Stimulated activated CD8-positive, alpha-beta memory T cell treated with anti-CD3 and anti-CD28 coated beads, Interleukin-15, amount 100 ng/mL, for 48 hours (primary cell): ENCODE measurements around the gene GNB1.
"Not testable (repeated sequence)": the region's sequence is repeated elsewhere in the genome, so short reads cannot be mapped to it uniquely, and the experiment has no call there.

Source experiments
- DNase-seq, 2 donors: peaks; one replicate each; pipeline ENCODE4 v3.0.0-alpha.2; 2020; ENCODE audit warnings: low read depth in 2 of 2

Gene GNB1

DNA sequence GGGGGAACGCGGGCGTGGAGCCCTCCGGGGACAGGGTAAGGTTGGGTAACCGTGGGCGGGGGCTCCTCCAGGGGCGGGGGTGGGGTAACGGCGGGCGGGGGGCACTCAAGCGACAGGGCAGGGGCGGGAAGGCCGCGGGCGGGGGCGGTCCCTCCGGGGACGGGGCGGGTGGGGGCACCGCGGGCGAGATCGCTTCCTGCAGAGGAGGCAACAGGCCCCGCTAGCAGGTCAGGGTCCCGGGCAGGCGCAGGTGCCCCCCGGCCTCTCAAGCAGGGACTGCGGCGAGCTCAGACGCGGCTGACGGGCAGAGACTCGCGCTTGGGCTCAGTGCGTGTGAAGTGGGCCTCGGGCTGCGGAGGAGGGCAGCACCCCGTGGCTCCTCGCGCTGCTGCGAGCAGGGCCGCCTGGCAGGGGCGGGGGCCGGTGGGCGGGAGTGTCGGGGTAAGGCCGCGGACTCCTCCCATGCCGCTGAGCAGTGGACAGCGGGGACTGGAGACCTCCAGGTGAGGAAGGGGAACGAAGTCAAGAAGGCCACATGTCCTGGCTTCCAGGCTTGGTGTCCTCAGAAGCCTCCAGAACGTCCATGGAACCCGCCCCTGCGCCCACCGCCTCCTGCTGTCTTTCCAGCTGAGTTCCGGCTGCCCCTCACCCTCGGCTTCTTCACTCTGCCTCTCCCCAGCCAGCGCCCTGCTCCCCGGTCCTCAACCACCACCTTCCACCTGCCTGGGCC, 627 bp upstream of the GNB1 start:
- peak; percentile 58 to 60 for DNase-seq

GRCh38 chr1:1889847-1890505, 911 bp downstream of the GNB1 start:
- DNase-seq = peak; percentile 22 to 31

DNA sequence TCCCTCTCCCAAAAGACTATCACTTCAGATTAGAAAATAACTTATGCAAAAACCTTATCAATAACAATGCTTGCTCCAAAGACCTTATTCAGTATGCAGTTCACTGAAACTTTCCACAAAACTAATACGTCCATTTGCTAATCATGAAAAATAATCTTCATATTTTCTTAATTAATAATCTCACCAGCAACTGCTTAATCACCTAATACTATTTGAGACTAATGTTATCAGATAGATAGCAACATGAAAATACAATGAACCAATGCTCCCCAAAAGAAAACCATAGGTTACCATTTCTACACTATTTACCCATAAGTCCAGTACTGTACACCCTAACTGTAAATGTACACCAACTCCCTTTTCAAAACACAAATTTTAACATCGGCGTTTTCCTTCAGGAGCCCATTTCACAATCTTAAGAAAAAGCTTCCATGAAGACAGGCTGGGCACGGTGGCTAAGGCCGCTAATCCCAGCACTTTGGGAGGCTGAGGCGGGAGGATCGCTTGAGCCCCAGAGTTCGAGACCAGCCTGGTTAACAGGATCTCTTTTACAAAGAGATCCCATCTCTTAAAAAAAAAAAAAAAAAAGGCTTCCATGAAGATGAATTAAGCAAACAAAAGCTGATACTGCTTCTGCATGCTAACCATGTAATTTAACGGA, 1.7 kb downstream of the GNB1 start:
- DNase-seq = no peak

- DNase-seq = not testable (repeated sequence)
Observed at GRCh38 chr1:1883890-1884289, 7.0 kb downstream of the GNB1 start.

GRCh38 chr1:1883092-1883873, 7.6 kb downstream of the GNB1 start:
- no peak for DNase-seq

- no peak for DNase-seq
Observed at GRCh38 chr1:1881727-1882126, 9.2 kb downstream of the GNB1 start.

- DNase-seq = no peak
Observed at GRCh38 chr1:1880617-1881312, 10.1 kb downstream of the GNB1 start.

- no peak for DNase-seq
Observed at GRCh38 chr1:1879942-1880341, 10.9 kb downstream of the GNB1 start.

GRCh38 chr1:1877865-1878436, 12.9 kb downstream of the GNB1 start:
- DNase-seq = no peak

- no peak for DNase-seq
Observed at GRCh38 chr1:1876335-1876930, 14.5 kb downstream of the GNB1 start.

DNA sequence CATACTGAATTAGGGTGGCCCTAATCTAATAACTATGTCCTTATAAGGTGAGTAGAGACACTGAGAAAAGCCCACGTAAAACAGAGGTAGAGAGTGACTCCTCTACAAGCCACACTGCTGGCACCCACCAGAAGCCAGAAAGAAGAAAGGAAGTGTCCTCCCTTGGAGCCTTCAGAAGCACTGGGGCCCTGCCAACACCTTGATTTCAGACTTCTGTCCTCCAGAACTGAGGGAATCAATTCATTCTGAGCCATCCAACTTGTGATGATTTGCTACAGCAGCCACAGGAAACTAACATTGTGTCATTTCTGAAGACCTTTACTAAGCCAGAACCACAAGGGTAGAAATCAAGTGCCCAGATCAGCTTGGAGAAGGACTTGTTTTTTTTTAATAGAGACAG, 15.0 kb downstream of the GNB1 start:
- DNase-seq = peak in 1 of 2 donors; percentile 44

DNA sequence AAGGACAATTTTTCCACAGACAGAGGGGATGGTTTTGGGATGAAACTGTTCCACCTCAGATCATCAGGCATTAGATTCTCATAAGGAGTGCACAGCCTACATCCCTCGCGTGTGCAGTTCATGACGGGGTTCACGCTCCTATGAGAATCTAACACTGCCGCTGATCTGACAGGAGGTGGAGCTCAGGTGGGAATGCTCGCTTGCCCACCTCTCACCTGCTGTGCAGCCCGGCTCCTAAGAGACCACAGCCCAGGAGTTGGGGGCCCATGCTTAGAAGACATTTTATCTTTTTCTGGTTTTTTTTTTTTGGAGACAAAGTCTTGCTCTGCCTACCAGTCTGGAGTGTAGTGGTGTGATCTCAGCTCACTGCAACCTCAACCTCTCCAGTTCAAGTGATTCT, 16.0 kb downstream of the GNB1 start:
- no peak for DNase-seq

DNA sequence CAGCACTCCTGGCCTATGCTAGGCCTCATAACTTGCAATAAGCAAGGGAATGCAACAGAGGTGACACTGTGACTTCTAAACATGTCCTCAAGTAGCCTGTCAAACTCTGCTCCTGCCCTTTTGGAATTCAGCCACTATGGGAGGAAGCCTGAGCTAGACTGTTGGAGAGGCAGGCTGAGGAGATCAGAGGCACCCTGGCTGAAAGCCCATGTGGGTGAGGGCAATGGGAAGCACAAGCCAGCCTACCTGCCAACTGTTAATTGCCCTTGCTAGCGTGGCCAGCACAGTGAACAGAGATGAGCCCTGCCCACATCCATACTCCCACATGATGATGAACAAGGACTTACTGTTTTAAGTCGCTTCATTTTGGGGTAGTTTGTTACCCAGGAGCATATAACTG, 17.7 kb downstream of the GNB1 start:
- no peak for DNase-seq

DNA sequence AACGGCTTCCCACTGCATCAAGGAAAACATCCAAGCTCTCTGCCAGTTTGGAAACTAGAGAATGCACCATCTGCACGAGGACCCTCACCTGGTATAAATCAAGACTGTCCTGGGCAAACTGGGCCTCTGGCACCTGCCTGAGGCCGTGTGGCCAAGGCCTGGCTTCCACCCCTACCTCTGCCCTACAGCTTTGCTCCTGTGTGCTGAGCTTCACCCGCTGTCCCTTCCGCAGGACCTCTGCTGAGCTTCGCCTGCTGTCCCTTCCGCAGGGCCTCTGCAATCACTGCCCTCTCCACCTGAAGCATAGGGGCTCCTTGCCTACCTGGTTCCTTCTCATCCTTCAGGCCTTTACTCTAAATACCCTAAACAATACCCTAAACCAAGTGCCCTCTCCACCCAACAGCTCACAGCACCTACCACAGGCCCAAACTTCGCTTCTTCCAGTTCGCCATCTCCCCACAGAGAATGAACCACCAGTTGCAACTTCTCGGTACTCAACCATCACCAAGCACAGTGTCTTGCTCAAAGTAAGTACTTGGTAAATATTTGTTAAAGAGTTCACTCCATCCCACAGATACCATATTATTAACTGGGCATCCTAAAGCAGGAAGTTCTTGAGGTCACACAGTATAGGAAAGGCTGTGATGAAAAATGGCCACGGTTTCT, 18.4 kb downstream of the GNB1 start:
- no peak for DNase-seq

- no peak for DNase-seq
Observed at GRCh38 chr1:1869469-1869868, 21.4 kb downstream of the GNB1 start.

- DNase-seq = no peak
Observed at GRCh38 chr1:1867164-1867563, 23.7 kb downstream of the GNB1 start.

GRCh38 chr1:1862905-1863547, 27.9 kb downstream of the GNB1 start:
- DNase-seq = no peak

DNA sequence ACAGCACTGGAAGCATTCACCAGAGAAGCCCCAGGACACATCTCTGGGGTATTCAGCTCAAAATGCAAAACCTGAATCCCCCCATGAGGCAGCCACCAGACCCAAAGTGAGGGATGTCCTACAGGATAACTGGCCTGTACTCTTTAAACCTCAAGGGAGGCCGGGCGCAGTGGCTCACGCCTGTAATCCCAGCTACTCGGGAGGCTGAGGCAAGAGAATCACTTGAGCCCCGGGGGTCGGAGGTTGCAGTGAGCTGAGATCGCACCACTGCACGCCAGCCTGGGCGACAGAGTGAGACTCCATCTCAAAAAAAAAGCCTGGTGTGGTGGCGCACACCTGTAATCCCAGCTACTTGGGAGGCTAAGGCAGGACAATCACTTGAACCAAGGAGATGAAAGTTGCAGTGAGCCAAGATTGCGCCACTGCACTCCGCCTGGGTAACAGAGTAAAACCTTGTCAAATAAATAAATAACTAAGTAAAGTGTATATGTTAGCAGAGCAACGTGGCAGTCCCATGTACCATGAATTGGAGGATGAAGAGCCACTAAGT, 29.1 kb downstream of the GNB1 start:
- DNase-seq = not testable (repeated sequence)

GRCh38 chr1:1861339-1861730, 29.6 kb downstream of the GNB1 start:
- no peak for DNase-seq
